ENCODE measurements around the gene ARMH1.

GRCh38 chr1:44723064-44723463 lies 48.5 kb downstream of the ARMH1 start:
- TF ChIP-seq CTCF (IDR thresholded peaks at IDR 0.05; ENCODE audit: low read depth, low read length) = no peak
- no peak for TF ChIP-seq EZH2phosphoT487 (IDR thresholded peaks at IDR 0.05; ENCODE audit: low read depth)
